ENCODE data around the gene ZNF615.

DNA sequence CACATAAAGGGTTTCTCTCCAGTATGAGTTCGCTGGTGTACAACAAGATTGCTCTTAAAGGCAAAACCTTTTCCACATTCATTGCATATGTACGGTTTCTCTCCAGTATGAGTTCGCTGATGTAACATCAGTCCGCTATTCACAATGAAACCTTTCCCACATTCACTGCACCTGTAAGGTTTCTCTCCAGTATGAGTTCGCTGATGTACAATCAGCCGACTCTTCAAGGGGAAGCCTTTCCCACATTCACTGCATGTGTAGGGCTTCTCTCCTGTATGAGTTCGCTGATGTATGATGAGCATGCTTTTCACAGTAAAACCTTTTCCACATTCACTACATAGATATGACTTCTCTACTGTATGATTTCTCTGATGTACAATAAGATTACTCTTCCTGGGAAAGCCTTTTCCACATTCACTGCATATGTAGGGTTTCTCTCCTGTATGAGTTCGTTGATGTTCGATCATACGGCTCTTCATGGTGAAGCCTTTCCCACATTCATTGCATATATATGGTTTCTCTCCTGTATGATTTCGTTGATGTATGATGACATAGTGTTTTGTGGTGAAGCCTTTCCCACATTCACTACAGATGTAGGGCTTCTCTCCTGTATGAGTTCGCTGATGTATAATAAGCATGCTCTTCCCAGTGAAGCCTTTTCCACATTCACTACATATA is 26.2 kb upstream of the ZNF615 start:
- TF ChIP-seq RAD21 (IDR thresholded peaks at IDR 0.05; ENCODE audit: low read length) (no peak), POLR2A (IDR thresholded peaks at IDR 0.05; ENCODE audit: low read depth, low read length) (no peak), BHLHE40 (IDR thresholded peaks at IDR 0.05; ENCODE audit: low read depth, low read length) (no peak), CEBPB (IDR thresholded peaks at IDR 0.05; ENCODE audit: low read depth, low read length) (no peak), RFX5 (IDR thresholded peaks at IDR 0.05; ENCODE audit: low read depth, low read length) (no peak), MAZ (IDR thresholded peaks at IDR 0.05; ENCODE audit: borderline replicate concordance, low read depth, low read length) (no peak)
- TF ChIP-seq, protein P1, sequence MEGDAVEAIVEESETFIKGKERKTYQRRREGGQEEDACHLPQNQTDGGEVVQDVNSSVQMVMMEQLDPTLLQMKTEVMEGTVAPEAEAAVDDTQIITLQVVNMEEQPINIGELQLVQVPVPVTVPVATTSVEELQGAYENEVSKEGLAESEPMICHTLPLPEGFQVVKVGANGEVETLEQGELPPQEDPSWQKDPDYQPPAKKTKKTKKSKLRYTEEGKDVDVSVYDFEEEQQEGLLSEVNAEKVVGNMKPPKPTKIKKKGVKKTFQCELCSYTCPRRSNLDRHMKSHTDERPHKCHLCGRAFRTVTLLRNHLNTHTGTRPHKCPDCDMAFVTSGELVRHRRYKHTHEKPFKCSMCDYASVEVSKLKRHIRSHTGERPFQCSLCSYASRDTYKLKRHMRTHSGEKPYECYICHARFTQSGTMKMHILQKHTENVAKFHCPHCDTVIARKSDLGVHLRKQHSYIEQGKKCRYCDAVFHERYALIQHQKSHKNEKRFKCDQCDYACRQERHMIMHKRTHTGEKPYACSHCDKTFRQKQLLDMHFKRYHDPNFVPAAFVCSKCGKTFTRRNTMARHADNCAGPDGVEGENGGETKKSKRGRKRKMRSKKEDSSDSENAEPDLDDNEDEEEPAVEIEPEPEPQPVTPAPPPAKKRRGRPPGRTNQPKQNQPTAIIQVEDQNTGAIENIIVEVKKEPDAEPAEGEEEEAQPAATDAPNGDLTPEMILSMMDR (conservative IDR thresholded peaks at IDR 0.05; ENCODE audit: low read depth, low read length), result no peak
- TF ChIP-seq, protein P2, sequence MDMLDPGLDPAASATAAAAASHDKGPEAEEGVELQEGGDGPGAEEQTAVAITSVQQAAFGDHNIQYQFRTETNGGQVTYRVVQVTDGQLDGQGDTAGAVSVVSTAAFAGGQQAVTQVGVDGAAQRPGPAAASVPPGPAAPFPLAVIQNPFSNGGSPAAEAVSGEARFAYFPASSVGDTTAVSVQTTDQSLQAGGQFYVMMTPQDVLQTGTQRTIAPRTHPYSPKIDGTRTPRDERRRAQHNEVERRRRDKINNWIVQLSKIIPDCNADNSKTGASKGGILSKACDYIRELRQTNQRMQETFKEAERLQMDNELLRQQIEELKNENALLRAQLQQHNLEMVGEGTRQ (IDR thresholded peaks at IDR 0.05; ENCODE audit: low read depth, low read length), result no peak
- TF ChIP-seq, protein P3, sequence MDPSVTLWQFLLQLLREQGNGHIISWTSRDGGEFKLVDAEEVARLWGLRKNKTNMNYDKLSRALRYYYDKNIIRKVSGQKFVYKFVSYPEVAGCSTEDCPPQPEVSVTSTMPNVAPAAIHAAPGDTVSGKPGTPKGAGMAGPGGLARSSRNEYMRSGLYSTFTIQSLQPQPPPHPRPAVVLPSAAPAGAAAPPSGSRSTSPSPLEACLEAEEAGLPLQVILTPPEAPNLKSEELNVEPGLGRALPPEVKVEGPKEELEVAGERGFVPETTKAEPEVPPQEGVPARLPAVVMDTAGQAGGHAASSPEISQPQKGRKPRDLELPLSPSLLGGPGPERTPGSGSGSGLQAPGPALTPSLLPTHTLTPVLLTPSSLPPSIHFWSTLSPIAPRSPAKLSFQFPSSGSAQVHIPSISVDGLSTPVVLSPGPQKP (IDR thresholded peaks at IDR 0.05; ENCODE audit: borderline replicate concordance, low read depth, low read length), result no peak

Measured in IMR-90 (cell line).